ENCODE results near the gene DYRK2.

- TF ChIP-seq CTCF (IDR thresholded peaks at IDR 0.05; ENCODE audit: insufficient read depth, low read depth, low read length) (no peak), EZH2 (IDR thresholded peaks at IDR 0.05; ENCODE audit: insufficient read depth, low read length) (no peak)
These were observed 52.6 kb downstream of the DYRK2 start for GRCh38 chr12:67701121-67701520.
